HCT116 (cell line): Measurements from ENCODE around the gene KPNA2. TPM values are rescaled to one million over a fixed set of nuclear protein-coding genes. Genes with fewer than 3 reads are reported as not detected.

Experiments used
- ATAC-seq: fragments of 200-7000 bp; cut with Tn5 transposase; 2 replicates; pipeline ENCODE4 v1.9.1; 2020; ENCODE audit warnings: mild to moderate bottlenecking, moderate library complexity
- BruUV-seq: library from RNA; stranded (reverse); fragments of 400-500 nt; replicated peaks from 2 replicates; lab custom pipeline; 2021; lab: Mats Ljungman, UMichigan
- CTCF ChIA-PET: fragments of 300-600 bp; sonication (Branson Sonifier 250); formaldehyde crosslinking; loops from one replicate; lab custom pipeline; 2021; ENCODE audit warnings: antibody characterized with exemption; lab: Charles Lee
- POLR2A ChIA-PET: fragments of 300-600, 350-600 bp; sonication (Branson Sonifier 250); formaldehyde crosslinking; loops from one replicate; lab custom pipeline; 2021; ENCODE audit warnings: antibody characterized with exemption; lab: Charles Lee
- RAD21 ChIA-PET, 2 experiments: fragments of 300-600 bp; sonication (Branson Sonifier 250); formaldehyde crosslinking; loops; one replicate each; lab custom pipeline; 2023; ENCODE audit warnings: low total read pairs in 2 of 2; ENCODE audit not compliant: uncharacterized antibody in 2 of 2, unreplicated experiment in 2 of 2, low non-redundant PET in 1 of 2; lab: Charles Lee
- DNase-seq: peaks from one replicate; pipeline ENCODE4 v3.0.0-alpha.2; 2010; ENCODE audit warnings: low read depth, low spot score
- H2AFZ ChIP-seq: fragments of 200-600 bp; shearing (Covaris generic), sonication (generic); 2 replicates; pipeline ENCODE4 v1.6.1; 2017; ENCODE audit warnings: low read depth, mixed run types, mixed read lengths, antibody characterized with exemption, low read length; ENCODE audit not compliant: poor library complexity, severe bottlenecking
- H3K27ac ChIP-seq: 2 replicates; pipeline ENCODE4 v1.5.1; 2012; ENCODE audit warnings: low read depth, low read length
- H3K27me3 ChIP-seq: fragments of 200-600 bp; sonication (generic); 2 replicates; pipeline ENCODE4 v1.6.1; 2016; ENCODE audit warnings: mixed run types, low read length, mixed read lengths; ENCODE audit not compliant: insufficient read depth
- H3K36me3 ChIP-seq, 2 experiments: fragments of 200-500 bp in 1 of 2; fragments of 200-600 bp in 1 of 2; sonication (Bioruptor generic) in 1 of 2; sonication (generic) in 1 of 2; 2 replicates each; pipeline versions ENCODE4 v1.5.1 to v1.6.1; 2014 to 2016; ENCODE audit warnings: low read length in 2 of 2, inconsistent platforms in 1 of 2, mixed read lengths in 1 of 2, mixed run types in 1 of 2; ENCODE audit not compliant: insufficient read depth in 2 of 2, control insufficient read depth in 1 of 2
- H3K4me1 ChIP-seq, 2 experiments: fragments of 200-600 bp in 1 of 2; sonication (generic) in 1 of 2; 2 replicates each; pipeline versions ENCODE4 v1.5.1 to v1.6.1; 2012 to 2017; ENCODE audit warnings: low read length in 2 of 2, inconsistent platforms in 1 of 2, mild to moderate bottlenecking in 1 of 2, mixed read lengths in 1 of 2, mixed run types in 1 of 2, moderate library complexity in 1 of 2; ENCODE audit not compliant: insufficient read depth in 2 of 2, control insufficient read depth in 1 of 2
- H3K4me2 ChIP-seq: fragments of 200-600 bp; sonication (generic); 2 replicates; pipeline ENCODE4 v1.6.1; 2017; ENCODE audit warnings: mixed run types, low read length, mixed read lengths
- H3K4me3 ChIP-seq, 2 experiments: fragments of 200-600 bp in 1 of 2; sonication (generic) in 1 of 2; replicated peaks in 1 of 2; 2 replicates each; pipeline ENCODE4 v1.5.1; 2011 to 2016; ENCODE audit warnings: low read length in 2 of 2, control low read depth in 1 of 2, low read depth in 1 of 2, mild to moderate bottlenecking in 1 of 2, mixed read lengths in 1 of 2, mixed run types in 1 of 2
- H3K79me2 ChIP-seq: fragments of 200-600 bp; sonication (generic); 2 replicates; pipeline ENCODE4 v1.6.1; 2017; ENCODE audit warnings: mild to moderate bottlenecking, mixed run types, low read length, moderate library complexity, mixed read lengths; ENCODE audit not compliant: insufficient read depth
- H3K9ac ChIP-seq: fragments of 200-600 bp; sonication (generic); 2 replicates; pipeline ENCODE4 v1.6.1; 2016; ENCODE audit warnings: low read length, mixed read lengths
- H3K9me2 ChIP-seq: fragments of 200-600 bp; sonication (generic), shearing (Covaris generic); 2 replicates; pipeline ENCODE4 v1.6.1; 2017; ENCODE audit warnings: mixed run types, mild to moderate bottlenecking, moderate library complexity; ENCODE audit not compliant: insufficient read depth
- H3K9me3 ChIP-seq, 2 experiments: fragments of 200-500 bp in 1 of 2; fragments of 200-600 bp in 1 of 2; sonication (Bioruptor generic) in 1 of 2; sonication (generic) in 1 of 2; 2 replicates each; pipeline ENCODE4 v1.6.1; 2014 to 2017; ENCODE audit warnings: low read length in 2 of 2, mixed read lengths in 2 of 2, inconsistent platforms in 1 of 2, low read depth in 1 of 2, mild to moderate bottlenecking in 1 of 2, mixed run types in 1 of 2, moderate library complexity in 1 of 2; ENCODE audit not compliant: control insufficient read depth in 1 of 2, insufficient read depth in 1 of 2
- H4K20me1 ChIP-seq: fragments of 200-600 bp; sonication (generic), shearing (Covaris generic); 2 replicates; pipeline ENCODE4 v1.6.1; 2017; ENCODE audit warnings: mixed run types, mild to moderate bottlenecking, moderate library complexity; ENCODE audit not compliant: insufficient read depth
- CBX3 ChIP-seq: IDR thresholded peaks from 2 replicates; pipeline ENCODE4 v1.6.1; 2012; ENCODE audit warnings: low read depth
- EGR1 ChIP-seq: IDR thresholded peaks from 2 replicates; pipeline ENCODE4 v1.6.1; 2012; ENCODE audit warnings: low read depth
- ELF1 ChIP-seq: IDR thresholded peaks from 2 replicates; pipeline ENCODE4 v1.6.1; 2012; ENCODE audit warnings: low read depth, borderline replicate concordance
- EZH2phosphoT487 ChIP-seq: fragments of 200-600 bp; IDR thresholded peaks from 2 replicates; pipeline ENCODE4 v1.6.1; 2018; ENCODE audit warnings: antibody characterized with exemption, borderline replicate concordance
- FOSL1 ChIP-seq: IDR thresholded peaks from 2 replicates; pipeline ENCODE4 v1.6.1; 2012; ENCODE audit warnings: low read depth
- JUND ChIP-seq: IDR thresholded peaks from 2 replicates; pipeline ENCODE4 v1.6.1; 2012
- RAD21 ChIP-seq: IDR thresholded peaks from 2 replicates; pipeline ENCODE4 v1.6.1; 2012; ENCODE audit warnings: low read depth, mild to moderate bottlenecking
- SP1 ChIP-seq: IDR thresholded peaks from 2 replicates; pipeline ENCODE4 v1.6.1; 2012; ENCODE audit warnings: low read depth
- ZFX ChIP-seq: fragments of 450-650 bp; IDR thresholded peaks from 2 replicates; pipeline ENCODE4 v1.6.1; 2017
- ZNF274 ChIP-seq: fragments of 200-500 bp; sonication (Bioruptor generic); IDR thresholded peaks from 2 replicates; pipeline ENCODE4 v1.6.1; 2014; ENCODE audit warnings: mild to moderate bottlenecking, low read depth, low read length, inconsistent platforms
- intact Hi-C: fragments of 100-400 bp; cut with micrococcal nuclease; formaldehyde crosslinking; loops from 2 replicates; pipeline ENCODE4 v1.10.0; 2022
- total RNA-seq: library from RNA; stranded (reverse); gene quantifications from one replicate; pipeline ENCODE4 v1.2.1, GENCODE V29; 2021; ENCODE audit not compliant: unreplicated experiment
- TF ChIP-seq, protein P1 (sequence below): IDR thresholded peaks from 2 replicates; pipeline ENCODE4 v1.6.1; 2012
- TF ChIP-seq, protein P2 (sequence below): IDR thresholded peaks from 2 replicates; pipeline ENCODE4 v1.6.1; 2012
- TF ChIP-seq, protein P3 (sequence below): IDR thresholded peaks from 2 replicates; pipeline ENCODE4 v1.6.1; 2011; ENCODE audit warnings: mild to moderate bottlenecking, low read length, moderate library complexity; ENCODE audit not compliant: insufficient replicate concordance; ENCODE audit errors: extremely low read depth
- TF ChIP-seq, protein P4 (sequence below): IDR thresholded peaks from 2 replicates; pipeline ENCODE4 v1.6.1; 2012; ENCODE audit warnings: low read depth

Gene KPNA2
- total RNA-seq, 1 experiment from 2014 or later, result 330 TPM

DNA sequence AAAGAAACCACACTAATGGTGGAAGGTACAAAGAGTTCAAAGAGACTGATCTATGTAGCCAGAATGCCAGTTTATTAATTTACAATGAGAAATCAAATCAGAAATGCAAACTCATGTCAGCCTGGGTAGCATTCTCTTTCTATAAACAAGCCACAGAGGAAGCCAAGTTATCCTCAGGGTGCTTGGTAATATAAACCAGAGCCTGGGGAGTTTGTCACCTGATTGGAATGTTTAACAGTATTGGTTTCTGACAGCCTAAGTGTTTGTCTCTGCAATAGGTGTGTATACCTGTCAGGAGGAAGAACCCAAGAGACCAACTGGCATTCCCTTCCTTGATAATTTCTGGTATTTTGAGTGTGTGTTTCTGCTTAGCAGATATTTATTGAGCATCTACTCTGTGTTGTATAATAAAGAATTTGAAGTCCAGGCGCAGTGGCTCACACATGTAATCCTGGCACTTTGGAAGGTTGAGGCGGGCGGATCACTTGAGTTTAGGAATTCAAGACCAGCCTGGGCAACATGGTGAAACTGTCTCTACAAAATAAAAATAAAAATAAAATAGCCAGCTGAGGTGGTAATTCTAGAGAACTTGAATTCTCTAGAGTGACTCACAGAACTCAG, 36.1 kb upstream of the KPNA2 start:
- no TSS peak for BruUV-seq

DNA sequence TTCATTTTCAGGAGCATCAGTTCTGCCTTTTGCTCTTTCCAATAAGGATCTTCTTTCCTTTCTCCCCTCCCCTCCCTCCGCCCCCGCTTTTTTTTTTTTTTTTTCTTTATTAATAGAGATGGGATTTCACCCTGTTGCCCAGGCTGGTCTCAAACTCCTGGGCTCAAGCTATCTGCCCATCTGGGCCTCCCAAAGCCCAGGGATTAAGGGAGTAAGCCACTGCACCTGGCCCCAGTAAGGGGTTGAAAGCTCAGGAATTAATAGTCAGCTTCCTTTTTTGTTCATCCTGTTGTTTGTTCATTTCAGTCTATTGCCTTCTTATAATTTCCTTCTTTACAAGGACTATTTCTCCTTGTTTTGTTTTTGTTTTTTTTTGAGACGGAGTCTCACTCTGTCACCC, 31.3 kb upstream of the KPNA2 start:
- peaks cover 6 to 10% of the 10 kb centered on the region in 2 experiments for H3K4me1 ChIP-seq
- TF ChIP-seq RAD21, result no peak
- no peak for TF ChIP-seq CBX3
- no peak for TF ChIP-seq FOSL1
- no peak for TF ChIP-seq EZH2phosphoT487
- TF ChIP-seq SP1, result no peak
- TF ChIP-seq, protein P1, sequence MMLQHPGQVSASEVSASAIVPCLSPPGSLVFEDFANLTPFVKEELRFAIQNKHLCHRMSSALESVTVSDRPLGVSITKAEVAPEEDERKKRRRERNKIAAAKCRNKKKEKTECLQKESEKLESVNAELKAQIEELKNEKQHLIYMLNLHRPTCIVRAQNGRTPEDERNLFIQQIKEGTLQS, result no peak
- no peak for TF ChIP-seq ZNF274
- TF ChIP-seq, protein P2, sequence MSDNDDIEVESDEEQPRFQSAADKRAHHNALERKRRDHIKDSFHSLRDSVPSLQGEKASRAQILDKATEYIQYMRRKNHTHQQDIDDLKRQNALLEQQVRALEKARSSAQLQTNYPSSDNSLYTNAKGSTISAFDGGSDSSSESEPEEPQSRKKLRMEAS, result no peak
- TF ChIP-seq EGR1, result no peak
- TF ChIP-seq, protein P3, sequence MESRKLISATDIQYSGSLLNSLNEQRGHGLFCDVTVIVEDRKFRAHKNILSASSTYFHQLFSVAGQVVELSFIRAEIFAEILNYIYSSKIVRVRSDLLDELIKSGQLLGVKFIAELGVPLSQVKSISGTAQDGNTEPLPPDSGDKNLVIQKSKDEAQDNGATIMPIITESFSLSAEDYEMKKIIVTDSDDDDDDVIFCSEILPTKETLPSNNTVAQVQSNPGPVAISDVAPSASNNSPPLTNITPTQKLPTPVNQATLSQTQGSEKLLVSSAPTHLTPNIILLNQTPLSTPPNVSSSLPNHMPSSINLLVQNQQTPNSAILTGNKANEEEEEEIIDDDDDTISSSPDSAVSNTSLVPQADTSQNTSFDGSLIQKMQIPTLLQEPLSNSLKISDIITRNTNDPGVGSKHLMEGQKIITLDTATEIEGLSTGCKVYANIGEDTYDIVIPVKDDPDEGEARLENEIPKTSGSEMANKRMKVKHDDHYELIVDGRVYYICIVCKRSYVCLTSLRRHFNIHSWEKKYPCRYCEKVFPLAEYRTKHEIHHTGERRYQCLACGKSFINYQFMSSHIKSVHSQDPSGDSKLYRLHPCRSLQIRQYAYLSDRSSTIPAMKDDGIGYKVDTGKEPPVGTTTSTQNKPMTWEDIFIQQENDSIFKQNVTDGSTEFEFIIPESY, result no peak
- TF ChIP-seq, protein P4, sequence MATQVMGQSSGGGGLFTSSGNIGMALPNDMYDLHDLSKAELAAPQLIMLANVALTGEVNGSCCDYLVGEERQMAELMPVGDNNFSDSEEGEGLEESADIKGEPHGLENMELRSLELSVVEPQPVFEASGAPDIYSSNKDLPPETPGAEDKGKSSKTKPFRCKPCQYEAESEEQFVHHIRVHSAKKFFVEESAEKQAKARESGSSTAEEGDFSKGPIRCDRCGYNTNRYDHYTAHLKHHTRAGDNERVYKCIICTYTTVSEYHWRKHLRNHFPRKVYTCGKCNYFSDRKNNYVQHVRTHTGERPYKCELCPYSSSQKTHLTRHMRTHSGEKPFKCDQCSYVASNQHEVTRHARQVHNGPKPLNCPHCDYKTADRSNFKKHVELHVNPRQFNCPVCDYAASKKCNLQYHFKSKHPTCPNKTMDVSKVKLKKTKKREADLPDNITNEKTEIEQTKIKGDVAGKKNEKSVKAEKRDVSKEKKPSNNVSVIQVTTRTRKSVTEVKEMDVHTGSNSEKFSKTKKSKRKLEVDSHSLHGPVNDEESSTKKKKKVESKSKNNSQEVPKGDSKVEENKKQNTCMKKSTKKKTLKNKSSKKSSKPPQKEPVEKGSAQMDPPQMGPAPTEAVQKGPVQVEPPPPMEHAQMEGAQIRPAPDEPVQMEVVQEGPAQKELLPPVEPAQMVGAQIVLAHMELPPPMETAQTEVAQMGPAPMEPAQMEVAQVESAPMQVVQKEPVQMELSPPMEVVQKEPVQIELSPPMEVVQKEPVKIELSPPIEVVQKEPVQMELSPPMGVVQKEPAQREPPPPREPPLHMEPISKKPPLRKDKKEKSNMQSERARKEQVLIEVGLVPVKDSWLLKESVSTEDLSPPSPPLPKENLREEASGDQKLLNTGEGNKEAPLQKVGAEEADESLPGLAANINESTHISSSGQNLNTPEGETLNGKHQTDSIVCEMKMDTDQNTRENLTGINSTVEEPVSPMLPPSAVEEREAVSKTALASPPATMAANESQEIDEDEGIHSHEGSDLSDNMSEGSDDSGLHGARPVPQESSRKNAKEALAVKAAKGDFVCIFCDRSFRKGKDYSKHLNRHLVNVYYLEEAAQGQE, result no peak
- TF ChIP-seq ELF1, result no peak
- H3K27ac ChIP-seq, result no peak overlapping the region
- no peaks in the 10 kb centered on the region for H3K9me3 ChIP-seq
- intact Hi-C loops, result no loop called here
- H3K27me3 ChIP-seq, result no peaks in the 10 kb centered on the region
- H3K4me2 ChIP-seq, result no peak overlapping the region
- H2AFZ ChIP-seq, result no peak overlapping the region
- POLR2A ChIA-PET, result interaction anchor here (1.5 kb wide), 1 partner anchor 16 kb away, joined by 4 read pairs; no protein-coding TSS in a partner anchor
- BruUV-seq, result no TSS peak
- H3K4me3 ChIP-seq, result no peak overlapping the region
- H3K79me2 ChIP-seq, result no peaks in the 10 kb centered on the region
- H3K9me2 ChIP-seq, result no peaks in the 10 kb centered on the region
- no peak for DNase-seq
- CTCF ChIA-PET, result no interaction called here
- no peak for ATAC-seq
- no peaks in the 10 kb centered on the region for H3K36me3 ChIP-seq
- RAD21 ChIA-PET, result no interaction called here
- no peaks in the 10 kb centered on the region for H4K20me1 ChIP-seq
- H3K9ac ChIP-seq, result no peak overlapping the region

More for the DNA sequence above, 36.1 kb upstream of the KPNA2 start:
- TF ChIP-seq JUND (0 out of 2 replicates have a peak, but pooled peaks have one; percentile 19), ZFX (no peak), SP1 (no peak), EGR1 (no peak)
- TF ChIP-seq, all 23 proteins: peak for 1
- RAD21 ChIA-PET, result no interaction called here
- no peak overlapping the region for H3K4me3 ChIP-seq
- POLR2A ChIA-PET, result no interaction called here
- H4K20me1 ChIP-seq, result no peaks in the 10 kb centered on the region
- H3K9ac ChIP-seq, result no peak overlapping the region
- intact Hi-C loops, result no loop called here
- H3K9me3 ChIP-seq, result no peaks in the 10 kb centered on the region
- no peaks in the 10 kb centered on the region for H3K27me3 ChIP-seq
- H3K79me2 ChIP-seq, result no peaks in the 10 kb centered on the region
- peak overlapping the region; percentile 12 for H3K4me2 ChIP-seq
- peaks cover 12 to 25% of the 10 kb centered on the region in 2 experiments for H3K4me1 ChIP-seq
- ATAC-seq, result peak; percentile 80
- no peak overlapping the region for H3K27ac ChIP-seq
- no peak for DNase-seq
- peak overlapping the region; percentile 25 for H2AFZ ChIP-seq
- H3K9me2 ChIP-seq, result no peaks in the 10 kb centered on the region
- CTCF ChIA-PET, result interaction anchor here (0.7 kb wide), 1 partner anchor 10 kb away, joined by 4 read pairs; no protein-coding TSS in a partner anchor
- no peaks in the 10 kb centered on the region for H3K36me3 ChIP-seq
